IMR-90 (cell line): ENCODE results near the gene STRA6. TPM values are rescaled to one million over a fixed set of nuclear protein-coding genes. Genes with fewer than 3 reads are reported as not detected.
A peak's percentile ranks its signal among the peaks of the same experiment; 100 is the strongest.

Source experiments
- ATAC-seq: fragments of 200-7000 bp; cut with Tn5 transposase; 2 replicates; pipeline ENCODE4 v1.9.1; 2020; ENCODE audit warnings: low read depth, mild to moderate bottlenecking, moderate library complexity
- BruUV-seq: library from RNA; stranded (reverse); fragments of 400-500 nt; replicated peaks from 2 replicates; lab custom pipeline; 2021; lab: Mats Ljungman, UMichigan
- CTCF ChIA-PET: fragments of 300-600 bp; formaldehyde crosslinking; extraction: SDS; loops from one replicate; lab custom pipeline; 2021; ENCODE audit warnings: antibody characterized with exemption; lab: Yijun Ruan, JAX
- POLR2A ChIA-PET: fragments of 300-600 bp; sonication (Branson Sonifier 250); formaldehyde crosslinking; loops from one replicate; lab custom pipeline; 2022; ENCODE audit warnings: antibody characterized with exemption; ENCODE audit not compliant: unreplicated experiment; lab: Charles Lee
- DNase-seq: peaks from one replicate; pipeline ENCODE4 v3.0.0; 2013
- H2AFZ ChIP-seq: replicated peaks from 2 replicates; pipeline ENCODE3; 2013; ENCODE audit warnings: low read length, mild to moderate bottlenecking; ENCODE audit not compliant: poor library complexity
- H2AK5ac ChIP-seq: 2 replicates; pipeline ENCODE4 v1.6.1; 2013; ENCODE audit warnings: low read depth, low read length, inconsistent platforms
- H2AK9ac ChIP-seq: replicated peaks from 2 replicates; pipeline ENCODE3; 2013; ENCODE audit warnings: mild to moderate bottlenecking, low read depth, low read length, moderate library complexity; ENCODE audit not compliant: poor library complexity
- H2BK120ac ChIP-seq: 2 replicates; pipeline ENCODE4 v1.6.1; 2013; ENCODE audit warnings: low read depth, low read length, inconsistent platforms
- H2BK15ac ChIP-seq: 3 replicates; pipeline ENCODE4 v1.6.1; 2013; ENCODE audit warnings: low read depth, low read length, inconsistent platforms
- H2BK20ac ChIP-seq: 2 replicates; pipeline ENCODE4 v1.6.1; 2013; ENCODE audit warnings: low read depth, mild to moderate bottlenecking, inconsistent platforms, low read length, moderate library complexity
- H2BK5ac ChIP-seq: 2 replicates; pipeline ENCODE4 v1.6.1; 2013; ENCODE audit warnings: mild to moderate bottlenecking, low read depth, low read length, inconsistent platforms; ENCODE audit not compliant: poor library complexity, severe bottlenecking
- H3K14ac ChIP-seq: replicated peaks from 2 replicates; pipeline ENCODE4 v1.6.1; 2013; ENCODE audit warnings: low read depth, low read length, inconsistent platforms
- H3K18ac ChIP-seq: 2 replicates; pipeline ENCODE4 v1.6.1; 2013; ENCODE audit warnings: low read depth, low read length, control low read depth
- H3K23ac ChIP-seq: 2 replicates; pipeline ENCODE4 v1.6.1; 2013; ENCODE audit warnings: low read depth, low read length, inconsistent platforms
- H3K27ac ChIP-seq: 2 replicates; pipeline ENCODE4 v1.5.1; 2013; ENCODE audit warnings: mild to moderate bottlenecking, control low read depth, low read length; ENCODE audit not compliant: insufficient read depth
- H3K27me3 ChIP-seq: 2 replicates; pipeline ENCODE4 v1.6.1; 2013; ENCODE audit warnings: low read length; ENCODE audit not compliant: control insufficient read depth, insufficient read depth
- H3K36me3 ChIP-seq: 2 replicates; pipeline ENCODE4 v1.6.1; 2013; ENCODE audit warnings: low read length, mixed read lengths; ENCODE audit not compliant: control insufficient read depth, insufficient read depth
- H3K4ac ChIP-seq: 2 replicates; pipeline ENCODE4 v1.6.1; 2013; ENCODE audit warnings: low read depth, low read length, inconsistent platforms
- H3K4me1 ChIP-seq: 2 replicates; pipeline ENCODE4 v1.6.1; 2013; ENCODE audit warnings: low read length, mixed read lengths; ENCODE audit not compliant: control insufficient read depth, insufficient read depth
- H3K4me2 ChIP-seq: 2 replicates; pipeline ENCODE4 v1.6.1; 2013; ENCODE audit warnings: low read depth, mild to moderate bottlenecking, control low read depth, low read length, moderate library complexity
- H3K4me3 ChIP-seq: 2 replicates; pipeline ENCODE4 v1.5.1; 2013; ENCODE audit warnings: low read depth, mild to moderate bottlenecking, control low read depth, low read length, moderate library complexity; ENCODE audit not compliant: insufficient read depth
- H3K56ac ChIP-seq: 2 replicates; pipeline ENCODE4 v1.6.1; 2013; ENCODE audit warnings: low read length, inconsistent platforms; ENCODE audit not compliant: insufficient read depth; ENCODE audit errors: extremely low read depth
- H3K79me1 ChIP-seq, 2 experiments: 2 replicates each; pipeline ENCODE4 v1.6.1; 2013; ENCODE audit warnings: low read length in 2 of 2, inconsistent platforms in 1 of 2, low read depth in 1 of 2
- H3K9ac ChIP-seq: 2 replicates; pipeline ENCODE4 v1.6.1; 2013; ENCODE audit warnings: low read depth, low read length, control low read depth
- H3K9me1 ChIP-seq: 2 replicates; pipeline ENCODE4 v1.6.1; 2013; ENCODE audit warnings: low read length, inconsistent platforms; ENCODE audit not compliant: insufficient read depth
- H3K9me3 ChIP-seq: 2 replicates; pipeline ENCODE4 v1.6.1; 2013; ENCODE audit warnings: low read length; ENCODE audit not compliant: control insufficient read depth, insufficient read depth
- H4K20me1 ChIP-seq: 2 replicates; pipeline ENCODE4 v1.6.1; 2013; ENCODE audit warnings: low read length, inconsistent platforms; ENCODE audit not compliant: insufficient read depth
- H4K5ac ChIP-seq: 2 replicates; pipeline ENCODE4 v1.6.1; 2013; ENCODE audit warnings: mild to moderate bottlenecking, low read depth, low read length, control low read depth
- H4K8ac ChIP-seq, 2 experiments: 2 replicates each; pipeline ENCODE4 v1.6.1; 2013; ENCODE audit warnings: low read depth in 2 of 2, low read length in 2 of 2, control low read depth in 1 of 2, inconsistent platforms in 1 of 2
- H4K91ac ChIP-seq: 2 replicates; pipeline ENCODE4 v1.6.1; 2013; ENCODE audit warnings: low read depth, low read length, inconsistent platforms; ENCODE audit not compliant: insufficient read depth
- BHLHE40 ChIP-seq: fragments of 150-350 bp; IDR thresholded peaks from 2 replicates; pipeline ENCODE4 v1.6.1; 2016; ENCODE audit warnings: mild to moderate bottlenecking, low read depth, low read length
- CEBPB ChIP-seq: IDR thresholded peaks from 2 replicates; pipeline ENCODE4 v1.6.1; 2012; ENCODE audit warnings: low read depth, low read length, improper control_type of control experiment
- CHD1 ChIP-seq: IDR thresholded peaks from 2 replicates; pipeline ENCODE4 v1.6.1; 2012; ENCODE audit warnings: low read depth, low read length, improper control_type of control experiment
- MAFK ChIP-seq: IDR thresholded peaks from 2 replicates; pipeline ENCODE4 v1.6.1; 2012; ENCODE audit warnings: low read depth, low read length, improper control_type of control experiment
- MAZ ChIP-seq: IDR thresholded peaks from 2 replicates; pipeline ENCODE4 v1.6.1; 2012; ENCODE audit warnings: low read depth, mild to moderate bottlenecking, low read length, improper control_type of control experiment, moderate library complexity, borderline replicate concordance
- MXI1 ChIP-seq: IDR thresholded peaks from 2 replicates; pipeline ENCODE4 v1.6.1; 2012; ENCODE audit warnings: low read depth, mild to moderate bottlenecking, low read length, moderate library complexity, borderline replicate concordance
- NFE2L2 ChIP-seq: fragments of 150-350 bp; IDR thresholded peaks from 2 replicates; pipeline ENCODE4 v1.6.1; 2016; ENCODE audit warnings: low read depth, mild to moderate bottlenecking, low read length
- POLR2A ChIP-seq: IDR thresholded peaks from 2 replicates; pipeline ENCODE4 v1.6.1; 2012; ENCODE audit warnings: mild to moderate bottlenecking, low read depth, low read length
- RAD21 ChIP-seq: IDR thresholded peaks from 2 replicates; pipeline ENCODE4 v1.6.1; 2012; ENCODE audit warnings: low read length, improper control_type of control experiment
- RCOR1 ChIP-seq: IDR thresholded peaks from 2 replicates; pipeline ENCODE4 v1.6.1; 2012; ENCODE audit warnings: mild to moderate bottlenecking, low read length, improper control_type of control experiment; ENCODE audit not compliant: insufficient replicate concordance
- RFX5 ChIP-seq: IDR thresholded peaks from 2 replicates; pipeline ENCODE4 v1.8.0; 2012; ENCODE audit warnings: low read depth, mild to moderate bottlenecking, low read length, moderate library complexity
- SMC3 ChIP-seq: fragments of 150-350 bp; IDR thresholded peaks from 2 replicates; pipeline ENCODE4 v1.6.1; 2016; ENCODE audit warnings: low read depth, mild to moderate bottlenecking, antibody characterized with exemption, low read length, moderate library complexity
- WGBS, 2 experiments: methylation state at CpG; one replicate each; pipeline versions ENCODE4 v1.1.5 to v1.1.7; 2013; ENCODE audit warnings: missing lambda C conversion rate in 2 of 2; ENCODE audit not compliant: insufficient read length in 1 of 2; ENCODE audit errors: extremely low coverage in 2 of 2; 5-methylcytosine and 5-hydroxymethylcytosine counted together
- dilution Hi-C: fragments of 300-500 bp; cut with HindIII; formaldehyde crosslinking; loops from one replicate; pipeline ENCODE4 v1.14.3; 2018; ENCODE audit warnings: low sequenced_read_pairs; ENCODE audit not compliant: unreplicated experiment
- in situ Hi-C: fragments of 300-500 bp; cut with MboI; formaldehyde crosslinking; loops from 3 replicates; pipeline ENCODE4 v1.14.3; 2019; ENCODE audit warnings: low sequenced_read_pairs, inconsistent platforms, mixed read lengths
- intact Hi-C: fragments of 100-400 bp; cut with micrococcal nuclease; formaldehyde crosslinking; loops from 2 replicates; pipeline ENCODE4 v1.10.0; 2022
- polyA plus RNA-seq, 3 experiments: library from polyadenylated mRNA; depleted of rRNA; stranded (reverse); fragments of >200 nt; gene quantifications; 2 replicates each; pipeline ENCODE4 v1.2.3, GENCODE V29; 2012; ENCODE audit warnings: low replicate concordance in 1 of 3
- total RNA-seq: library from RNA; depleted of rRNA; stranded (reverse); fragments of >200 nt; gene quantifications from 2 replicates; pipeline ENCODE4 v1.2.3, GENCODE V29; 2012
- TF ChIP-seq, protein P1 (sequence below): fragments of 150-350 bp; IDR thresholded peaks from 2 replicates; pipeline ENCODE4 v1.6.1; 2016; ENCODE audit warnings: low read depth, mild to moderate bottlenecking, low read length, moderate library complexity, borderline replicate concordance
- TF ChIP-seq, protein P2 (sequence below): fragments of 150-350 bp; IDR thresholded peaks from 2 replicates; pipeline ENCODE4 v1.6.1; 2017; ENCODE audit warnings: mild to moderate bottlenecking, antibody characterized with exemption, low read length, low read depth
- TF ChIP-seq, protein P3 (sequence below): conservative IDR thresholded peaks from 2 replicates; pipeline ENCODE4 v1.5.1; 2012; ENCODE audit warnings: mild to moderate bottlenecking, low read depth, low read length, improper control_type of control experiment

The STRA6 gene
- total and polyA plus RNA-seq, 2 of the 4 experiments (the other 2 are of a cell fraction): 0.17 TPM; not detected in 1

DNA sequence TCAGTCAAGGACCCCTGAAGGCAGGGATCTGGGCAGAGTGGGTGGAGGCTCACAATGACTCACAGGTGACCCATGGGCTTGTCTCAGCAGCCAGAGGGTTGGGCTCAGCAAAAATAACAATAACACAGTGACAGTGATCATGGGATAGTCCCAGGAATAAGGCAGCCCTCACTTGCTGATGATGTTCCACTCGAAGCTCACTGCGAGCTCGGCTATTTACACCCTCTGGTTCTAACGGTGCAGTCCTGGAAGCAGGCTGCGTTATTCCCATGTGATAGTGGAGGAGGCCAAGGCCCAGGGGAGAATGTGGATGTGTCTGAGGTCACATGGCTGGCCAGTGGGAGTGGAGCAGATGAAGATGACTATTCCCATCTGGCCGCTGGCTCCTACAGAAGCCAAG is 49.7 kb upstream of the STRA6 start:
- DNase-seq: peak; percentile 41
- H2AK5ac ChIP-seq: no peak overlapping the region
- in situ Hi-C loops (no loop called here), intact Hi-C loops (no loop called here), dilution Hi-C loops (no loop called here)
- peaks cover 8% of the 10 kb centered on the region for H3K4me1 ChIP-seq
- no peak overlapping the region for H2AFZ ChIP-seq
- H2BK20ac ChIP-seq: no peak overlapping the region
- no peak overlapping the region for H2BK5ac ChIP-seq
- H4K91ac ChIP-seq: no peak overlapping the region
- POLR2A ChIA-PET: interaction anchor here (0.5 kb wide), 1 partner anchor 32 kb away, joined by 3 read pairs; no protein-coding TSS in a partner anchor
- H4K5ac ChIP-seq: no peak overlapping the region
- H4K8ac ChIP-seq: no peak overlapping the region
- H3K27me3 ChIP-seq: peaks cover 52% of the 10 kb centered on the region
- TF ChIP-seq BHLHE40 (no peak), MAFK (no peak), RCOR1 (no peak), MAZ (no peak), RFX5 (no peak), CEBPB (no peak), NFE2L2 (no peak), POLR2A (no peak), SMC3 (no peak), CHD1 (no peak), RAD21 (no peak), MXI1 (no peak)
- TF ChIP-seq, protein P1, sequence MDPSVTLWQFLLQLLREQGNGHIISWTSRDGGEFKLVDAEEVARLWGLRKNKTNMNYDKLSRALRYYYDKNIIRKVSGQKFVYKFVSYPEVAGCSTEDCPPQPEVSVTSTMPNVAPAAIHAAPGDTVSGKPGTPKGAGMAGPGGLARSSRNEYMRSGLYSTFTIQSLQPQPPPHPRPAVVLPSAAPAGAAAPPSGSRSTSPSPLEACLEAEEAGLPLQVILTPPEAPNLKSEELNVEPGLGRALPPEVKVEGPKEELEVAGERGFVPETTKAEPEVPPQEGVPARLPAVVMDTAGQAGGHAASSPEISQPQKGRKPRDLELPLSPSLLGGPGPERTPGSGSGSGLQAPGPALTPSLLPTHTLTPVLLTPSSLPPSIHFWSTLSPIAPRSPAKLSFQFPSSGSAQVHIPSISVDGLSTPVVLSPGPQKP: no peak
- TF ChIP-seq, protein P2, sequence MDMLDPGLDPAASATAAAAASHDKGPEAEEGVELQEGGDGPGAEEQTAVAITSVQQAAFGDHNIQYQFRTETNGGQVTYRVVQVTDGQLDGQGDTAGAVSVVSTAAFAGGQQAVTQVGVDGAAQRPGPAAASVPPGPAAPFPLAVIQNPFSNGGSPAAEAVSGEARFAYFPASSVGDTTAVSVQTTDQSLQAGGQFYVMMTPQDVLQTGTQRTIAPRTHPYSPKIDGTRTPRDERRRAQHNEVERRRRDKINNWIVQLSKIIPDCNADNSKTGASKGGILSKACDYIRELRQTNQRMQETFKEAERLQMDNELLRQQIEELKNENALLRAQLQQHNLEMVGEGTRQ: no peak
- TF ChIP-seq, protein P3, sequence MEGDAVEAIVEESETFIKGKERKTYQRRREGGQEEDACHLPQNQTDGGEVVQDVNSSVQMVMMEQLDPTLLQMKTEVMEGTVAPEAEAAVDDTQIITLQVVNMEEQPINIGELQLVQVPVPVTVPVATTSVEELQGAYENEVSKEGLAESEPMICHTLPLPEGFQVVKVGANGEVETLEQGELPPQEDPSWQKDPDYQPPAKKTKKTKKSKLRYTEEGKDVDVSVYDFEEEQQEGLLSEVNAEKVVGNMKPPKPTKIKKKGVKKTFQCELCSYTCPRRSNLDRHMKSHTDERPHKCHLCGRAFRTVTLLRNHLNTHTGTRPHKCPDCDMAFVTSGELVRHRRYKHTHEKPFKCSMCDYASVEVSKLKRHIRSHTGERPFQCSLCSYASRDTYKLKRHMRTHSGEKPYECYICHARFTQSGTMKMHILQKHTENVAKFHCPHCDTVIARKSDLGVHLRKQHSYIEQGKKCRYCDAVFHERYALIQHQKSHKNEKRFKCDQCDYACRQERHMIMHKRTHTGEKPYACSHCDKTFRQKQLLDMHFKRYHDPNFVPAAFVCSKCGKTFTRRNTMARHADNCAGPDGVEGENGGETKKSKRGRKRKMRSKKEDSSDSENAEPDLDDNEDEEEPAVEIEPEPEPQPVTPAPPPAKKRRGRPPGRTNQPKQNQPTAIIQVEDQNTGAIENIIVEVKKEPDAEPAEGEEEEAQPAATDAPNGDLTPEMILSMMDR: no peak
- 63% methylated on average over 4 of the region's 6 CpGs; no CpG with 5 or more reads in 1 of the 2 experiments for WGBS, 2 experiments
- H3K4ac ChIP-seq: no peak overlapping the region
- H3K56ac ChIP-seq: no peak overlapping the region
- no peak for ATAC-seq
- H3K23ac ChIP-seq: no peak overlapping the region
- no peaks in the 10 kb centered on the region for H3K9me1 ChIP-seq
- H3K9me3 ChIP-seq: no peaks in the 10 kb centered on the region
- no peaks in the 10 kb centered on the region for H3K36me3 ChIP-seq
- BruUV-seq: no TSS peak
- CTCF ChIA-PET: no interaction called here
- no peak overlapping the region for H3K18ac ChIP-seq
- H2AK9ac ChIP-seq: peak overlapping the region; percentile 63
- no peak overlapping the region for H3K27ac ChIP-seq
- H3K4me3 ChIP-seq: no peak overlapping the region
- no peak overlapping the region for H2BK120ac ChIP-seq
- no peak overlapping the region for H2BK15ac ChIP-seq
- no peak overlapping the region for H3K4me2 ChIP-seq
- H3K79me1 ChIP-seq: no peaks in the 10 kb centered on the region
- no peak overlapping the region for H3K9ac ChIP-seq
- no peaks in the 10 kb centered on the region for H4K20me1 ChIP-seq
- H3K14ac ChIP-seq: no peak overlapping the region
